ENCODE data around the gene ZNF316. TPM values are rescaled to one million over a fixed set of nuclear protein-coding genes. Genes with fewer than 3 reads are reported as not detected.
"Not testable (repeated sequence)": the region's sequence is repeated elsewhere in the genome, so short reads cannot be mapped to it uniquely, and the experiment has no call there.

Gene ZNF316
- total and polyA plus RNA-seq, 4 donors, result 9.9 to 54.5 (median 27.9) TPM

DNA sequence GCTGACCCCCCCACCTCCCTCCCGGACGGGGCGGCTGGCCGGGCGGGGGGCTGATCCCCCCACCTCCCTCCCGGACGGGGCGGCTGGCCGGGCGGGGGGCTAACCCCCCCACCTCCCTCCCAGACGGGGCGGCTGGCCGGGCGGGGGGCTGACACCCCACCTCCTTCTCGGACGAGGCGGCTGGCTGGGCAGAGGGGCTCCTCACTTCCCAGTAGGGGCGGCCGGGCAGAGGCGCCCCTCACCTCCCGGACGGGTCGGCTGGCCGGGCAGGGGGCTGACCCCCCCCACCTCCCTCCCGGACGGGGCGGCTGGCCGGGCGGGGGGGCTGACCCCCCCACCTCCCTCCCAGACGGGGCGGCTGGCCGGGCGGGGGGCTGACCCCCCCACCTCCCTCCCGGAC lies 33.7 kb downstream of the ZNF316 start:
- H3K4me1 ChIP-seq (ENCODE audit: control insufficient read depth, insufficient read depth, low read length); DNase-seq (ENCODE audit: low read depth in 4 of 6, low spot score in 6 of 6): not testable (repeated sequence)
- WGBS (ENCODE audit: insufficient coverage), result 94% methylated on average over 7 of the region's 34 CpGs

DNA sequence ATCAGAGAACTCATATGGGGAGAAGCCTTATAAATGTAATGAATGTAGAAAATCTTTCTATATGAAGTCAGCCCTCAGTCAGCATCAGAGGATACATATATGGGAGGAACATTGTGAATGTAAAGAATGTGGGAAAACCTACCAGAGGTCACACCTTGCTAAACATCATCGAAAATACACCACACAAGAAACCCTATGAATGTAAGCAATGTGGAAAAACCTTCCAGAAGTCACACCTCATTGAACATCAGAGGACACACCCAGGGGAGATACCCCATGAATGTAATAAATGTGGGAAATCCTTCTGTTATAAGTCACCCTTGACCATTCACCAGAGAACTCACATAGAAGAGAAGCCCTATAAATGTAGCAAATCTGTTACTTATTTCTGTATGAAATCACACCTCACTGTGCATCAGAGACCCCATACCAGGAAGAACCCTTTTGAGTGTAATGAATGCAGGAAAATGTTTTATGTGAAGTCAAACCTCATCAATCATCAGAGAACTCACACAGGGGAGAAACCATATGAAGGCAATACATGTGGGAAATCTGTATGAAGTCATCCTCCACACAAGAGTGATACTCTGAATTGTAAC lies 38.8 kb downstream of the ZNF316 start:
- H3K36me3 ChIP-seq (ENCODE audit: control insufficient read depth, insufficient read depth, low read length), result peaks cover 5% of the 10 kb centered on the region
- H3K9me3 ChIP-seq (ENCODE audit: control insufficient read depth, insufficient read depth, low read length), result peaks cover 55% of the 10 kb centered on the region
- H3K27ac ChIP-seq (ENCODE audit: low read depth, low read length), result no peak overlapping the region
- no CpG with 5 or more reads among the region's 1 CpG for WGBS (ENCODE audit: insufficient coverage)
- no peak for DNase-seq (ENCODE audit: low read depth in 4 of 6, low spot score in 6 of 6)
- no peaks in the 10 kb centered on the region for H3K4me1 ChIP-seq (ENCODE audit: control insufficient read depth, insufficient read depth, low read length)
- no peaks in the 10 kb centered on the region for H3K27me3 ChIP-seq (ENCODE audit: control insufficient read depth, insufficient read depth, low read length)
- H3K4me3 ChIP-seq (ENCODE audit: low read depth, low read length), result no peak overlapping the region

More for the DNA sequence above, 33.7 kb downstream of the ZNF316 start:
- H3K9me3 ChIP-seq (ENCODE audit: control insufficient read depth, insufficient read depth, low read length), result peaks cover 34% of the 10 kb centered on the region
- peaks cover 14% of the 10 kb centered on the region for H3K36me3 ChIP-seq (ENCODE audit: control insufficient read depth, insufficient read depth, low read length)
- H3K27ac ChIP-seq (ENCODE audit: low read depth, low read length); H3K4me3 ChIP-seq (ENCODE audit: low read depth, low read length); H3K27me3 ChIP-seq (ENCODE audit: control insufficient read depth, insufficient read depth, low read length): not testable (repeated sequence)

- Histone ChIP-seq H3K27ac (ENCODE audit: low read depth, low read length) (no peak overlapping the region), H3K27me3 (ENCODE audit: control insufficient read depth, insufficient read depth, low read length) (no peaks in the 10 kb centered on the region), H3K9me3 (ENCODE audit: control insufficient read depth, insufficient read depth, low read length) (peaks cover 60% of the 10 kb centered on the region), H3K4me1 (ENCODE audit: control insufficient read depth, insufficient read depth, low read length) (no peaks in the 10 kb centered on the region), H3K4me3 (ENCODE audit: low read depth, low read length) (no peak overlapping the region), H3K36me3 (ENCODE audit: control insufficient read depth, insufficient read depth, low read length) (peaks cover 3% of the 10 kb centered on the region)
- DNase-seq (ENCODE audit: low read depth in 4 of 6, low spot score in 6 of 6), result no peak
- WGBS (ENCODE audit: insufficient coverage), result no CpG with 5 or more reads among the region's 1 CpG
Measured at GRCh38 chr7:6680146-6680545, 43.0 kb downstream of the ZNF316 start.

- Histone ChIP-seq H3K4me1 (ENCODE audit: control insufficient read depth, insufficient read depth, low read length) (no peaks in the 10 kb centered on the region), H3K27ac (ENCODE audit: low read depth, low read length) (no peak overlapping the region), H3K9me3 (ENCODE audit: control insufficient read depth, insufficient read depth, low read length) (peaks cover 47% of the 10 kb centered on the region), H3K36me3 (ENCODE audit: control insufficient read depth, insufficient read depth, low read length) (peaks cover 62% of the 10 kb centered on the region), H3K4me3 (ENCODE audit: low read depth, low read length) (no peak overlapping the region), H3K27me3 (ENCODE audit: control insufficient read depth, insufficient read depth, low read length) (no peaks in the 10 kb centered on the region)
- WGBS (ENCODE audit: insufficient coverage), result no CpG with 5 or more reads among the region's 4 CpGs
- DNase-seq (ENCODE audit: low read depth in 4 of 6, low spot score in 6 of 6), result no peak
Measured at GRCh38 chr7:6691103-6691502, 54.0 kb downstream of the ZNF316 start.

DNA sequence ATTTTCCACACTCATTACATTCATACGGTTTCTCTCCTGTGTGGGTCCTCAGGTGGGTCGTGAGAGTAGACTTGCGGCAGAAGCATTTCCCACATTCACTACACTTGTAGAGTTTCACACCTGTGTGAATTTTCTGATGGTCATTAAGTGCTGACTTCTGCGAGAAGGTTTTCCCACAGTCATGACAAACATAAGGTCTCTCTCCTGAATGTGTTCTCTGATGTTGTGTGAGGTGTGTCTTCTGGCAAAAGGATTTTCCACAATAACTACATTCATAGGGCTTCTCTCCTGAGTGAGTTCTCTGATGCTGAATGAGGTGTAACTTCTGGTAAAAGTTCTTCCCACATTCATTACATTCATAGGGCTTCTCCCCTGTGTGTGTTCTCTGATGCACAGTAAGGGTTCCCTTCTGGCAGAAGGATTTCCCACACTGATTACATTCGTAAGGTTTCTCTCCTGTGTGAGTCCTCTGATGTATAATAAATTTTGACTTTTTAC lies 54.5 kb downstream of the ZNF316 start:
- WGBS (ENCODE audit: insufficient coverage), result no CpG with 5 or more reads among the region's 5 CpGs
- H3K4me3 ChIP-seq (ENCODE audit: low read depth, low read length), result no peak overlapping the region
- H3K27me3 ChIP-seq (ENCODE audit: control insufficient read depth, insufficient read depth, low read length), result no peaks in the 10 kb centered on the region
- no peak overlapping the region for H3K27ac ChIP-seq (ENCODE audit: low read depth, low read length)
- no peaks in the 10 kb centered on the region for H3K4me1 ChIP-seq (ENCODE audit: control insufficient read depth, insufficient read depth, low read length)
- no peak for DNase-seq (ENCODE audit: low read depth in 4 of 6, low spot score in 6 of 6)
- H3K36me3 ChIP-seq (ENCODE audit: control insufficient read depth, insufficient read depth, low read length), result peaks cover 67% of the 10 kb centered on the region
- peaks cover 42% of the 10 kb centered on the region for H3K9me3 ChIP-seq (ENCODE audit: control insufficient read depth, insufficient read depth, low read length)

GRCh38 chr7:6700793-6701192 lies 63.7 kb downstream of the ZNF316 start:
- DNase-seq (ENCODE audit: low read depth in 4 of 6, low spot score in 6 of 6), result no peak
- no peaks in the 10 kb centered on the region for H3K27me3 ChIP-seq (ENCODE audit: control insufficient read depth, insufficient read depth, low read length)
- peaks cover 7% of the 10 kb centered on the region for H3K4me1 ChIP-seq (ENCODE audit: control insufficient read depth, insufficient read depth, low read length)
- WGBS (ENCODE audit: insufficient coverage), result 96% methylated on average over 5 of the region's 5 CpGs
- peaks cover 51% of the 10 kb centered on the region for H3K36me3 ChIP-seq (ENCODE audit: control insufficient read depth, insufficient read depth, low read length)
- no peak overlapping the region for H3K27ac ChIP-seq (ENCODE audit: low read depth, low read length)
- no peaks in the 10 kb centered on the region for H3K9me3 ChIP-seq (ENCODE audit: control insufficient read depth, insufficient read depth, low read length)
- no peak overlapping the region for H3K4me3 ChIP-seq (ENCODE audit: low read depth, low read length)

GRCh38 chr7:6701860-6702259 lies 64.7 kb downstream of the ZNF316 start:
- no peaks in the 10 kb centered on the region for H3K27me3 ChIP-seq (ENCODE audit: control insufficient read depth, insufficient read depth, low read length)
- WGBS (ENCODE audit: insufficient coverage), result 92% methylated on average over 1 of the region's 1 CpG
- peaks cover 7% of the 10 kb centered on the region for H3K4me1 ChIP-seq (ENCODE audit: control insufficient read depth, insufficient read depth, low read length)
- no peak overlapping the region for H3K4me3 ChIP-seq (ENCODE audit: low read depth, low read length)
- no peaks in the 10 kb centered on the region for H3K9me3 ChIP-seq (ENCODE audit: control insufficient read depth, insufficient read depth, low read length)
- no peak for DNase-seq (ENCODE audit: low read depth in 4 of 6, low spot score in 6 of 6)
- no peak overlapping the region for H3K27ac ChIP-seq (ENCODE audit: low read depth, low read length)
- H3K36me3 ChIP-seq (ENCODE audit: control insufficient read depth, insufficient read depth, low read length), result peaks cover 43% of the 10 kb centered on the region

Other genes with a start within 250 kb of the ZNF316 start
- 10 to 100 TPM; 16.4 to 17.3 TPM for gene DAGLB, start 189.4 kb upstream of the ZNF316 start, total RNA-seq
- gene DAGLB, start 189.4 kb upstream of the ZNF316 start, polyA plus RNA-seq (ENCODE audit: insufficient read length in 2 of 2), result 10 to 100 TPM; 17.2 to 21.9 TPM
- 100 to 1,000 TPM; 101 to 149 TPM for gene KDELR2, start 153.2 kb upstream of the ZNF316 start, total RNA-seq
- gene KDELR2, start 153.2 kb upstream of the ZNF316 start, polyA plus RNA-seq (ENCODE audit: insufficient read length in 2 of 2), result 100 to 1,000 TPM; 108 to 109 TPM
- under 1 TPM; 0.30 to 0.39 TPM for gene GRID2IP, start 85.9 kb upstream of the ZNF316 start, total RNA-seq
- gene GRID2IP, start 85.9 kb upstream of the ZNF316 start, polyA plus RNA-seq (ENCODE audit: insufficient read length in 2 of 2), result 1 to 10 TPM in 1 of 2 donors, under 1 TPM in 1; 0.36 to 1.2 TPM
- gene ZDHHC4, start 59.9 kb upstream of the ZNF316 start, total RNA-seq, result 10 to 100 TPM; 64.6 to 87.1 TPM
- 10 to 100 TPM; 57.0 to 61.2 TPM for gene ZDHHC4, start 59.9 kb upstream of the ZNF316 start, polyA plus RNA-seq (ENCODE audit: insufficient read length in 2 of 2)
- gene INTS15, start 47.3 kb upstream of the ZNF316 start, total RNA-seq, result 10 to 100 TPM; 14.0 to 22.6 TPM
- gene INTS15, start 47.3 kb upstream of the ZNF316 start, polyA plus RNA-seq (ENCODE audit: insufficient read length in 2 of 2), result 10 to 100 TPM; 51.5 to 57.0 TPM
- gene ZNF853, start 21.7 kb upstream of the ZNF316 start, total RNA-seq, result 10 to 100 TPM; 12.9 to 14.8 TPM
- 10 to 100 TPM; 42.6 to 46.8 TPM for gene ZNF853, start 21.7 kb upstream of the ZNF316 start, polyA plus RNA-seq (ENCODE audit: insufficient read length in 2 of 2)
- gene ZNF12, start 69.6 kb downstream of the ZNF316 start, total RNA-seq, result 10 to 100 TPM; 32.8 to 36.0 TPM
- gene ZNF12, start 69.6 kb downstream of the ZNF316 start, polyA plus RNA-seq (ENCODE audit: insufficient read length in 2 of 2), result 10 to 100 TPM; 20.1 to 25.9 TPM
- gene RSPH10B2, start 116.8 kb downstream of the ZNF316 start, total RNA-seq, result 1 to 10 TPM; 1.4 to 8.3 TPM
- gene RSPH10B2, start 116.8 kb downstream of the ZNF316 start, polyA plus RNA-seq (ENCODE audit: insufficient read length in 2 of 2), result 1 to 10 TPM; 4.6 to 8.6 TPM
- 100 to 1,000 TPM in 1 of 2 donors, 10 to 100 TPM in 1; 85.2 to 128 TPM for gene CCZ1B, start 189.0 kb downstream of the ZNF316 start, total RNA-seq
- gene CCZ1B, start 189.0 kb downstream of the ZNF316 start, polyA plus RNA-seq (ENCODE audit: insufficient read length in 2 of 2), result 100 to 1,000 TPM in 1 of 2 donors, 10 to 100 TPM in 1; 60.2 to 102 TPM